Muscle of leg (tissue), 11 donors: ENCODE measurements around the gene POLR3H. TPM values are rescaled to one million over a fixed set of nuclear protein-coding genes. Genes with fewer than 3 reads are reported as not detected.

Experiments
- DNase-seq: peaks from one replicate; pipeline ENCODE4 v3.0.0; 2013
- H3K27ac ChIP-seq: one replicate; pipeline ENCODE4 v1.5.1; 2013; ENCODE audit warnings: mild to moderate bottlenecking, low read length, control low read depth
- H3K27me3 ChIP-seq: one replicate; pipeline ENCODE4 v1.6.1; 2013; ENCODE audit warnings: low read length; ENCODE audit not compliant: control insufficient read depth, insufficient read depth
- H3K36me3 ChIP-seq: one replicate; pipeline ENCODE4 v1.6.1; 2013; ENCODE audit warnings: low read length; ENCODE audit not compliant: control insufficient read depth, insufficient read depth
- H3K4me1 ChIP-seq: one replicate; pipeline ENCODE4 v1.6.1; 2013; ENCODE audit warnings: low read length; ENCODE audit not compliant: control insufficient read depth, insufficient read depth
- H3K4me3 ChIP-seq: one replicate; pipeline ENCODE4 v1.5.1; 2013; ENCODE audit warnings: low read length, control low read depth
- H3K9me3 ChIP-seq: replicated peaks from 2 replicates; pipeline ENCODE4 v1.6.1; 2013; ENCODE audit warnings: low read depth, low read length; ENCODE audit not compliant: control insufficient read depth
- WGBS: methylation state at CpG from one replicate; pipeline ENCODE4 v1.1.5; 2013; ENCODE audit warnings: missing lambda C conversion rate; ENCODE audit not compliant: insufficient coverage; 5-methylcytosine and 5-hydroxymethylcytosine counted together
- polyA plus RNA-seq, 8 donors: library from polyadenylated mRNA; unstranded; fragments of 120-200 nt; gene quantifications; one replicate each; pipeline versions ENCODE4 v1.2.1 to v1.2.3, GENCODE V29; 2013; ENCODE audit warnings: inconsistent platforms in 1 of 8, low replicate concordance in 1 of 8; ENCODE audit not compliant: insufficient read length in 8 of 8, insufficient read depth in 1 of 8
- total RNA-seq: library from RNA; stranded (reverse); fragments of 120-200 nt; gene quantifications from one replicate; pipeline ENCODE4 v1.2.4, GENCODE V29; 2013

Gene POLR3H
- total and polyA plus RNA-seq, 9 donors = 13.2 to 24.8 (median 22.7) TPM

- Histone ChIP-seq H3K9me3 (no peaks in the 10 kb centered on the region), H3K27ac (no peak overlapping the region), H3K4me1 (peaks cover 13% of the 10 kb centered on the region), H3K27me3 (no peaks in the 10 kb centered on the region), H3K4me3 (no peak overlapping the region), H3K36me3 (peaks cover 61% of the 10 kb centered on the region)
- 86% methylated on average over 15 of the region's 23 CpGs for WGBS
- DNase-seq = no peak
Observed at GRCh38 chr22:41507330-41508063, 36.8 kb downstream of the POLR3H start.

DNA sequence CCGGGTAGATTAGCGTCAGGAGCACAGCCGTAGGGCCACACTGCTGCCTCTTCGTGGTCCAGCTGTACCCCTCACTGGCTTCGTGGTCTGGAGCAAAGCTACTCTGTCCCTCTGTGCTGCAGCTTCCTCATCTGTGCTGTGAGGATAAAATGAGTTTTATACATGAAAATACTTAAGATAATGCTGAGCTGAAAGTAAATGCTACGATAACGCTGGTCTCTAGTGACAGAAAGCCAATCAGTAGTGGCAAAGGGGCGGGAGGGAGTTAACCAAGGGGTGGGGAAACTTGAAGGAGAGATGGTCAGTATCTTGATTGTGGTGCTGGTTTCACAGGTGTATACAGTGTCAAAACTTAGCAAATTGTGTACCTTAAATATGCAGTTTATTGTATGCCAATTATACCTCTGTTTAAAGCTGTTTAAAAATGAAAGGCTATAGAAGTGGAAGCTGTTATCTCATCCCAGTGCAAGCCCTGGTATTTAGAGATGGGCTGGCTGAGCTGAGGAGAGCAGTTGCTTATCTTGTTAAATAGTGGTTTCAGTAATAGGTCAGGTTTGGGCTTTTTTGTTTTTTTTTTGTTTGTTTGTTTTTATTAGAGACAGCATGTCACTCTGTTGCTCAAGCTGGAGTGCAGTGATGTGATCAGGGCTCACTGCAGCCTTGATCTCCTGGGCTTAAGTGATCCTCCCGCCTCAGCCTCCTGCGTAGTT, 38.6 kb downstream of the POLR3H start:
- H3K27ac ChIP-seq = no peak overlapping the region
- 88% methylated on average over 6 of the region's 10 CpGs for WGBS
- H3K4me3 ChIP-seq = no peak overlapping the region
- H3K9me3 ChIP-seq = no peaks in the 10 kb centered on the region
- H3K27me3 ChIP-seq = no peaks in the 10 kb centered on the region
- H3K36me3 ChIP-seq = peaks cover 66% of the 10 kb centered on the region
- DNase-seq = no peak
- H3K4me1 ChIP-seq = no peaks in the 10 kb centered on the region

- Histone ChIP-seq H3K4me3 (no peak overlapping the region), H3K36me3 (peaks cover 64% of the 10 kb centered on the region), H3K9me3 (no peaks in the 10 kb centered on the region), H3K4me1 (no peaks in the 10 kb centered on the region), H3K27ac (no peak overlapping the region), H3K27me3 (no peaks in the 10 kb centered on the region)
- 92% methylated on average over 2 of the region's 4 CpGs for WGBS
- DNase-seq = no peak
Observed at GRCh38 chr22:41504816-41505215, 39.5 kb downstream of the POLR3H start.

DNA sequence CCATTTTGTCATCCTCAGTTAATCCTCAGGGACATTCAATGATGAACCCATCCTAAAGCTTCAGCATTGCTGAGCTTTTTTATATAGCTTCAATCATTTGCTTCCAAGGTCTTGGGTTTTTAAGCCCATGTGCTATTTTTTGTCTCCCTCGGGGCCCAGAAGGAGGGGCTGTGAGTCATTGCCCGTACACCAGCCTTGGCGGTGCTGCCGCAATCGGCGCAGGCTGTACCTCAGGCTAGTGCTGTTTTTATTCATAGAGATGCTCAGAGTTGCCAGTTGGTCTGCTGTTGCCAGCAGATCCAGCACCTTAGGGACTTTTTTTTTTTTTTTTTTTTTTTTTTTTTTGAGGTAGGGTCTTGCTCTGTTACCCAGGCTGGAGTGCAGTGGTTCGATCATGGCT, 39.9 kb downstream of the POLR3H start:
- Histone ChIP-seq H3K27me3 (no peaks in the 10 kb centered on the region), H3K27ac (no peak overlapping the region), H3K36me3 (peaks cover 66% of the 10 kb centered on the region), H3K9me3 (no peaks in the 10 kb centered on the region), H3K4me3 (no peak overlapping the region), H3K4me1 (no peaks in the 10 kb centered on the region)
- WGBS = 62% methylated on average over 2 of the region's 7 CpGs
- no peak for DNase-seq

DNA sequence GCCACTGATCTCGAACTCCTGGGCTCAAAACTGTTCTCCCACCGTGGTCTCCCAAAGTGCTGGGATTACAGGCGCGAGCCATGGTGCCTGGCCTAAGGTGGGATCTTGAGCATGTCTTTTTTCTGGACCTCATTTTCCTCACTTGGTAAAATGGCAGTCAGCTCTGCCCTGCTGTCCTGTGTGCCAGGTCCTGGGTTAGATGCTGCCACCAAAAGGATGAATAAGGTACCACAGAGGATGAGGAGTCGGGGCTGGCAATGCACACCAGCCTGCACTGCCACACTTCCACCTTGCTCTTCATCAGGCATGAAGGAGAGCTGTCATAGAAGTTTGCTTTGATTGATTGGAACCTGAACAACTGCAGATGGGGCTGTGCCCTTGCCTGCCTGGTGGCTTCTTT, 43.1 kb downstream of the POLR3H start:
- 85% methylated on average over 5 of the region's 5 CpGs for WGBS
- H3K9me3 ChIP-seq = no peaks in the 10 kb centered on the region
- H3K36me3 ChIP-seq = peaks cover 51% of the 10 kb centered on the region
- H3K4me3 ChIP-seq = no peak overlapping the region
- no peak for DNase-seq
- no peak overlapping the region for H3K27ac ChIP-seq
- no peaks in the 10 kb centered on the region for H3K4me1 ChIP-seq
- no peaks in the 10 kb centered on the region for H3K27me3 ChIP-seq

GRCh38 chr22:41500303-41500702, 44.0 kb downstream of the POLR3H start:
- no peaks in the 10 kb centered on the region for H3K9me3 ChIP-seq
- no peak overlapping the region for H3K4me3 ChIP-seq
- H3K36me3 ChIP-seq = peaks cover 51% of the 10 kb centered on the region
- H3K27ac ChIP-seq = no peak overlapping the region
- no peaks in the 10 kb centered on the region for H3K4me1 ChIP-seq
- WGBS = 100% methylated on average over 1 of the region's 7 CpGs
- DNase-seq = no peak
- H3K27me3 ChIP-seq = no peaks in the 10 kb centered on the region

DNA sequence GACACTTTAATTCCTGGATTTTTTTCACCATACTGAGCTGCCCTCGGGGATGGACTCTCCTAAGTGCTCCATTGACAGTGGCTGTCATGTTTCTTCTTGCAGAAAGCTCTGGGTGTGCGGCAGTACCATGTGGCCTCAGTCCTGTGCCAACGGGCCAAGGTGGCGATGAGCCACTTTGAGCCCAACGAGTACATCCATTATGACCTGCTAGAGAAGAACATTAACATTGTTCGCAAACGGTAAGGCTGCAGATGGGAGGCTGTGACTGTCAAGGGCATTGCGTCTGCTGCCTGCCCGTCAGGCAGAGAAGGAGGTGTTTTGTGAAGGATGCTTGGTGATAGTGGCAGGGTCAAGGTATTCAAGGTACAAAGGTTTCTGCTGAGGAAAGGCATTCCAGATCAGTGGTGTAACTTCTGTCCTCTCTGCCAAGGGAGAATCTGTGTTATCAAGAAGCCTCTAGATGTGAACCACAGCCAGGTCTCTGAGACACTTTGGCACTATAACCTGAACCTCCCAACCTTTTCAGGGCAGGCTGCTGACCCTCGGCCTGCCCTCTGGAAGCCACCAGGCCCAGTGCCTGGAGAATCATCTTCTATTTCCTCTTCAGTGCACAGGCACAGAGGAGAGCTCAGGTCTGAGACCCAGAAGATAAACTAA, 44.5 kb downstream of the POLR3H start:
- no peak overlapping the region for H3K27ac ChIP-seq
- 90% methylated on average over 8 of the region's 10 CpGs for WGBS
- H3K4me3 ChIP-seq = no peak overlapping the region
- DNase-seq = no peak
- no peaks in the 10 kb centered on the region for H3K27me3 ChIP-seq
- no peaks in the 10 kb centered on the region for H3K9me3 ChIP-seq
- no peaks in the 10 kb centered on the region for H3K4me1 ChIP-seq
- H3K36me3 ChIP-seq = peaks cover 47% of the 10 kb centered on the region

DNA sequence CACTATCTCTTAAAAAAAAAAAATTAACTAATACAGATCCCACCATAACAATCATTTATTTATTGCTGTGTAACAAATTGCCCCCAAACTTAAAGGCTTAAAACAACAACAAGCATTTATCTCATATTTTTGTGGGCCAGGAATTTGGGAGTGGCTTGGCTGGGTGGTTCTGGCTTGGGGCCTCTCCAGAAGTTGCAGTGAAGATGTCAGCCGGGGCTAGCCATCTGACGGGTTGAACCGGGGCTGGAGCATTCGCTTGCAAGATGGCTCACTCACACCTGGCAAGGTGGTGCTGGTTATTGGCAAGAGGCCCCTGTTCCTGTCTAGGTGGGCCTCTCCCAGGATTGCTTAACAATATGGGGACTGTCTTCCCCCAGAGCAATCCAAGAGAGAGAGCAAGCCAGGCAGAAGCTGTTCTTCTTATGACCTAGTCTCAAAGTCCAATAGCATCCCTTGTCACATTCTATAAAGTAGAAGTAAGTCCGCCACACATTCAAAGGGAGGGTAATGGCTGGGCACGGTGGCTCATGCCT, 45.9 kb downstream of the POLR3H start:
- Histone ChIP-seq H3K36me3 (peaks cover 36% of the 10 kb centered on the region), H3K4me3 (no peak overlapping the region), H3K27me3 (no peaks in the 10 kb centered on the region), H3K9me3 (no peaks in the 10 kb centered on the region), H3K27ac (no peak overlapping the region), H3K4me1 (no peaks in the 10 kb centered on the region)
- 53% methylated on average over 4 of the region's 6 CpGs for WGBS
- no peak for DNase-seq

- H3K4me3 ChIP-seq = no peak overlapping the region
- no peaks in the 10 kb centered on the region for H3K27me3 ChIP-seq
- H3K9me3 ChIP-seq = no peaks in the 10 kb centered on the region
- H3K4me1 ChIP-seq = peaks cover 5% of the 10 kb centered on the region
- no peaks in the 10 kb centered on the region for H3K36me3 ChIP-seq
- peak; percentile 79 for DNase-seq
- WGBS = no CpG with 5 or more reads among the region's 5 CpGs
- no peak overlapping the region for H3K27ac ChIP-seq
Observed at GRCh38 chr22:41491374-41492100, 52.7 kb downstream of the POLR3H start.
